Posterior vena cava (tissue), 2 donors: ENCODE results near the gene FAM170B. TPM values are rescaled to one million over a fixed set of nuclear protein-coding genes. Genes with fewer than 3 reads are reported as not detected.

Experiments used
- DNase-seq: peaks from one replicate; pipeline ENCODE4 v3.0.0-alpha.2; 2020; ENCODE audit warnings: low spot score
- intact Hi-C, 2 donors: fragments of 100-400 bp; cut with DNase I; formaldehyde crosslinking; loops; one replicate each; pipeline versions ENCODE4 v1.14.1 to v1.14.2; 2022 to 2023
- total RNA-seq, 2 donors: library from RNA; stranded (reverse); fragmentation: NEBNext Ultra II Directional; extraction: Animal tissue kit (Norgen Biotek cat#: 25700); gene quantifications; one replicate each; pipeline ENCODE4 v1.2.1, GENCODE V29; 2021
- donor health status: DM: yes; HTN: yes; CAD: no.
- donor health status: DM: yes; HTN: yes; CAD: no.

Gene FAM170B
- total RNA-seq, 2 donors from 2014 or later, result not detected

DNA sequence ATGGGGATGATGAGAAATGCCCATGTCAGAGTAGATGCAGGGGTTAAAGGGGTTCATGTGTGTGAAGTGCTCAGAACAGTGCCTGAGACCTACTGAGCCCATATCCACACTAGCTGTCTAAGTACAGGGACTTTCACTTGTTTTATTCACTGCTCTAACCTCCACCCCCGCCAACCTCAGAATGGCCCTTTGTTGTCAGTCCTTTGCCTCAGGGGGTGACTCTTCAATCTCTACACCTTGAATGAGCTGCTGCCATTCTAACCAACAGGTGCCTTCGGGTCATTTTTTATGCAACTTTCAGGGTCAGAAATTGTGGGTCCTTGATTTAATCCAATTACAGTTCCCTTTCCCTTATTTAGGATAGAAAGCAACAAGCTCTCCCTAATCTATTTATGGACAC is 44.7 kb downstream of the FAM170B start:
- no peak for DNase-seq
- intact Hi-C loops, result no loop called here

DNA sequence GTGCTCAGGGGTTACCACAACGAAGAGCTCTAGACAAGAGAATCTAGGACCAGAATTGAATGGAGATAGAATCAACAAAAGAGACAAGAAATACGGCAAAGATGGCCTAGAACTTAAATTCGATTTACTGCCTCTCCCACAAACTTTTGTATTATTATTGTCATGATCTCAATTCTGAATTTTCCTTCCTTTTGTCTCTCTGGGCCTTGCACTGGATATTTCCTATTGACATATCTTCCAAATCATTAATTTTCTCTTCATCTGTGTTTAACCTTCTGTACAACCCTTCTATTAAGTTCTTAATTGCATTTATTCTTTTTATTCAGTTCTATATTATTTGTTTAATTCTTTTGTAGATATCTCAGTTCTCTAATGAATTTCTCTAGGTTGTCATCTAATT is 46.9 kb downstream of the FAM170B start:
- no peak for DNase-seq
- intact Hi-C loops, result no loop called here

DNA sequence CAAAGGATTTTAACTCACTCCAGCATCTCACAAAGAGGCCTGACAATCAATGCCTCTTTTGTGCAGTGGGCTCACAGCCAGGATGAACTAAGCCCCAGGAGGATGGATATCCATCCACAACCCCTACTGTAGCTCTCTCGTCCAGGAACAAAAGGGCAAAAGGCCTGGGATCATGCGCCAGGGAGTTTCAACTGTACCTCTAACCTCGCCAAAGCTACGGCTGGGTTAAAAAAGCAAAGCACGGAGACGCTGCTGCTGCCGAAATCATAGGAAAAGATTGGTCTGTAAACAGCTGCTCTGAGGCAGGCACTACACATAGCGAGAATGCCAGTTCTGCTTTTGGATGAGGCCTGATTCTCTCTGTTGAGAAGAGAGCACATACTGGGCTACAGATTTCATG is 50.6 kb downstream of the FAM170B start:
- no peak for DNase-seq
- intact Hi-C loops, result no loop called here

DNA sequence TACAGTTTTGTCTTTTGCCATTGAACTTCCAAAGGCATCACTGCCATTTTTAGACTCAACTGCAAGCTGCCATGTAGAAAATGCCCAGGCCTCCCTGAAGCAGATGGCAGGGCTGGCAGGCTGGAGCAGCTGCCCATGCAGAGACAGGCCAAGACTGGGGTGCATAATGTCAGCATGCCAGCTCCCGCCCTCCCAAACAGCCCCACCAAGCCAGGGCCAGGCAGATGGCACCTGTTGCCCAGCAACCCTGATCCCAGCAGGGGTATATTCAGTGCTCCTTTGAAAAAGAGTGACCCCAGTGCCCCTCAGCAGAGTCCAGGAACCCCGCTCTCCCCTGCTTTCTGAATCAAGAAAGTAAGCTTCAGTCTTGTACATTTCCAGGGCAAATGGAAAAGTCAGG is 51.1 kb downstream of the FAM170B start:
- intact Hi-C loops, result no loop called here
- no peak for DNase-seq

DNA sequence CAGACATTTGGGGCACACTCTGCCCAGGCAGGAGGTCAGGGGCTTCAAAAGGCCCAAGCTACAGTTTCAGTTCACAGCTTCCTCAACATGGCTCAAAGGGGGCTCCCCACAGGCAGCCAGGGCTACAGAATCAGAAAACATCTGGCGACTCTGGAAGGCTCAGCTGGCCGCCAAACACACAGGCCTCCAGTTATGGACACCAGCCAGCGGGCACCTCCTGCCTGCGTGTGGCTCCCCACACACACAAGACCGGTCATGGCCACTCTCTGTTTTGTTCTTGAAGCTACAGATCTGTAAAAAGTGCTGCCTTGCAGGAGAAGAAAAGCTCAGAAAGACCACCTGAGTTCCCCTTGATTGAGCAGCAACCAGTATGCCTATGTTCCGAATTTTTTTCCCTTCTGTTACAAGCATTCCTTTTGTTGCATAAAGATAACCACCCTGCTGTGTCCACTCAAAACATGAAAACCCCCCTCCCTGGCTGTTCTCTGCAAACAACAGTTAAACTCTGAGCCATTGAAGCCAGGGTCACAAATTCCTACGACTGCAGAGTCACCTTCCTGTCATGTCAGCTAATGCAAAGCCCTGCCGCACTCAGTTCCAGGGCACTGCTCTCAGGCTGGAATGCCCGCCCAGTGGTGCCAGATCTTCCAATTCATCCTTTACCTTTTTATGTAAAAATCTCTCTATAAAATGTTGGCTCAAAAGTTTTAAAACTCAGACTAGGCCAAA is 52.1 kb downstream of the FAM170B start:
- DNase-seq, result no peak
- intact Hi-C loops, result no loop called here

Other genes with a start within 250 kb of the FAM170B start
- gene LRRC18, start 194.2 kb downstream of the FAM170B start, total RNA-seq, result not detected
- gene VSTM4, start 18.5 kb downstream of the FAM170B start, total RNA-seq, result 10 to 100 TPM; 14.9 to 20.2 TPM
- 10 to 100 TPM; 17.0 to 26.1 TPM for gene TMEM273, start 54.4 kb upstream of the FAM170B start, total RNA-seq
- gene C10orf71, start 165.1 kb upstream of the FAM170B start, total RNA-seq, result under 1 TPM; 0.10 to 0.23 TPM